ENCODE measurements around the gene HLA-E.
"Not testable (repeated sequence)": the region's sequence is repeated elsewhere in the genome, so short reads cannot be mapped to it uniquely, and the experiment has no call there.

The HLA-E gene

GRCh38 chr6:30481211-30481964 is 7.9 kb upstream of the HLA-E start:
- no peak for DNase-seq (ENCODE audit: low read depth)

- DNase-seq (ENCODE audit: low read depth) = not testable (repeated sequence)
Measured at GRCh38 chr6:30481965-30482644, 7.2 kb upstream of the HLA-E start.

- DNase-seq (ENCODE audit: low read depth) = peak; percentile 61
Measured at GRCh38 chr6:30483677-30484279, 5.5 kb upstream of the HLA-E start.

GRCh38 chr6:30485236-30485635 is 4.1 kb upstream of the HLA-E start:
- DNase-seq (ENCODE audit: low read depth) = no peak

GRCh38 chr6:30487926-30488325 is 1.4 kb upstream of the HLA-E start:
- DNase-seq (ENCODE audit: low read depth) = no peak

- DNase-seq (ENCODE audit: low read depth) = not testable (repeated sequence)
Measured at GRCh38 chr6:30488697-30489080, 620 bp upstream of the HLA-E start.

- peak; percentile 34 for DNase-seq (ENCODE audit: low read depth)
Measured at GRCh38 chr6:30490026-30490876, 942 bp downstream of the HLA-E start.

- not testable (repeated sequence) for DNase-seq (ENCODE audit: low read depth)
Measured at GRCh38 chr6:30491291-30491953, 2.1 kb downstream of the HLA-E start.

GRCh38 chr6:30491991-30492952 is 3.0 kb downstream of the HLA-E start:
- DNase-seq (ENCODE audit: low read depth) = no peak

- no peak for DNase-seq (ENCODE audit: low read depth)
Measured at GRCh38 chr6:30493643-30494250, 4.4 kb downstream of the HLA-E start.

GRCh38 chr6:30494291-30494861 is 5.1 kb downstream of the HLA-E start:
- no peak for DNase-seq (ENCODE audit: low read depth)

GRCh38 chr6:30495060-30495459 is 5.8 kb downstream of the HLA-E start:
- not testable (repeated sequence) for DNase-seq (ENCODE audit: low read depth)

GRCh38 chr6:30495993-30496392 is 6.7 kb downstream of the HLA-E start:
- DNase-seq (ENCODE audit: low read depth) = no peak

GRCh38 chr6:30497261-30497599 is 7.9 kb downstream of the HLA-E start:
- not testable (repeated sequence) for DNase-seq (ENCODE audit: low read depth)

GRCh38 chr6:30497714-30498113 is 8.4 kb downstream of the HLA-E start:
- no peak for DNase-seq (ENCODE audit: low read depth)

GRCh38 chr6:30498705-30499104 is 9.4 kb downstream of the HLA-E start:
- not testable (repeated sequence) for DNase-seq (ENCODE audit: low read depth)

GRCh38 chr6:30500421-30501355 is 11.4 kb downstream of the HLA-E start:
- DNase-seq (ENCODE audit: low read depth) = no peak
